ENCODE data around the gene CLIC5.
"Not testable (repeated sequence)": the region's sequence is repeated elsewhere in the genome, so short reads cannot be mapped to it uniquely, and the experiment has no call there.

The CLIC5 gene

DNA sequence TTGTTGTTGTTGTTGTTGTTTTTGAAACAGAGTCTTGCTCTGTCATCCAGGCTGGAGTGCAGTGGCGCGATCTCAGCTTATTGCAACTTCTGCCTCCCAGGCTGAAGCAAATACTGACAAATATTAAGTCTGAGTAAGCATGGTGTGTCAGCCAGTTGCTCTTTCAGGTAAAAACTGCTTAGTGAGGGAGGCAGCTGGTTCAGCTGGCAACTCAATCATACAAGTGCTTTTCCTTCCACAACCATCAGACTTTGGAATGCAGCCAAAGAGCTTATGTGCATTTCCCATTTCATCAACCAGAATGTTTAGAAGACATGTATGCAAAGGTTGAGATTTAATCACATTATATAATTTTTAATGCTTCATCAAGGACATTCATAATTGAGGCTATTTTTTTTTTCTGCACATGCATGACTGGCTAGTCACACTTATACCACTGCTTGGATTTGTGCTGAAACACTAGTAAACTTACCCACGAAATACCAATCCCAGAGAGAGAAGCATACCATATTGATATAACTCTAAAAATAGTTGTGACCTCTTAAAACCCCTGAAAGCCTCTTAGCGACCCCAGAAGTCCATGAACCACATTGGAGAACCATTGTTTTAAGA lies 56.0 kb downstream of the CLIC5 start:
- DNase-seq: peak; percentile 14

DNA sequence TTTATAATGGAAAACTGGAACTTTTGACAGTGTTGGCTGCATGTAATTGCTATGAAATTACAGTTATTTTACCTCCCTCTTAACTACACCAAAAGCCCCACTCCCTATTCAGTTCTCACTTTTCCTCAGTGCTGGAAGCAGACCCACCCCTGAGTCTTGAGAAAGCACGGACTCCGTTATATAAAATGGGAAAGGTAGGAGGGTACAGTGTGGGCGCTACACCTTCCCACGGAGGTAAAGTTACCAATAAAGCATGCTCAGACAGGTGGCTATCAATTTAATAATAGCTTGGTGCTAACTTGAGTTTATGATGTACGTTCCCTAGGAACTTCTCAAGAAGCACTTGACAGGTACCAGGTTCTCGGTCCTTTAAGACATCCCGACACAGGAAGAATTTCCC lies 59.0 kb downstream of the CLIC5 start:
- no peak for DNase-seq

GRCh38 chr6:45956176-45956575 lies 59.5 kb downstream of the CLIC5 start:
- DNase-seq: no peak

DNA sequence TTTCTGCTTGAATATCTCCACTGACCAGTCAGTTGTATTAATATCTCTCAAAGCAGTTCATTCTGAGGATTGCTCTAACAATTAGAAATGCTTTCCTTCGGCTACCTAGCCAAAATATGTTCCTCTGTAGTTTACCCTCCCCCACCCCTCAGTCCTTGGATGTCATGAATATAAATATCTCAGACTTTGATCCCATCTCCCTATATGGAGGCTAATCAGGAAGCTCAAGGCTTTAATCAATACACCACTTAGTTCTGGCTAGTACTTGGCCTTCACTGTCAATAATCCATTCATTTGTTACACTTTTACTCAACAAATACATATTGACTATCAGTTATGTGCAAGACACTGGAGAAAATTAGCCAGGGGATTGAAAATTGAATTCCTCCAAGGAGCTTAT lies 60.1 kb downstream of the CLIC5 start:
- DNase-seq: no peak

DNA sequence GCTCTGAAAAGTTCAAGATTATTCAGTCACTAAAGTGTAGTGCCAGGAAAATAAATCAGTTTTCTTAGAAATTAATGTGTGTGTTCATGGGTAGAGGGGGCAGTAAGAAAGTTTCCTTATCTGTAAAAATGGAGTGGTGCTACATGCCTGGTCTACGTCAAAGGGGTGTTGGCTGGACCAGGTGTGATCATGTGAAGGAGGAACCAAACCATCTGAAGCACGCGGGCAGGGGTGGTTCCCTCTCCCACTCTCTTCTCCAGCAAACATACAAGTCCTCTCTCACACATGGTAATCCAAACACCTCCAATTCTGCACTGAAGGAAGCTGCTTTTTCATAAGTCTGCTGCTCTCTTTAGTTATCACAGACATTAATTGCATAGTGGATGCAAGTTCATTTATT lies 63.1 kb downstream of the CLIC5 start:
- DNase-seq: no peak

DNA sequence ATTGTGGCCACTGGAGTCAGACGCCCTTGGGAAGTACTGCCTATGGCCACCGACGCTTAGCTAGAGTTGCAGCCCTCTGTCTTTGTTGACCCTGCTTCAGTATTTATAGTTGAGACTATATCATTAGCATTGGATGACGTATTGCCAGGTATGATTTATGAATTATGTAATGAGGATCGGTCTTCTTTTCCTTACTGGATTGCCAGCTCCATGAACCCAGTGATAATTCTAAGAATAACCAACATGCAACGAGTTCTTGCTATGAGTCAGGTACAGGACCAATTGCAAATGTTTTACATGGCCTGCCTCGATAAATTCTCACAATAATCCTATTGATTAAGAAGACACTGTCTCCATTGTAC lies 63.5 kb downstream of the CLIC5 start:
- no peak for DNase-seq

GRCh38 chr6:45951321-45952167 lies 64.1 kb downstream of the CLIC5 start:
- DNase-seq: no peak

DNA sequence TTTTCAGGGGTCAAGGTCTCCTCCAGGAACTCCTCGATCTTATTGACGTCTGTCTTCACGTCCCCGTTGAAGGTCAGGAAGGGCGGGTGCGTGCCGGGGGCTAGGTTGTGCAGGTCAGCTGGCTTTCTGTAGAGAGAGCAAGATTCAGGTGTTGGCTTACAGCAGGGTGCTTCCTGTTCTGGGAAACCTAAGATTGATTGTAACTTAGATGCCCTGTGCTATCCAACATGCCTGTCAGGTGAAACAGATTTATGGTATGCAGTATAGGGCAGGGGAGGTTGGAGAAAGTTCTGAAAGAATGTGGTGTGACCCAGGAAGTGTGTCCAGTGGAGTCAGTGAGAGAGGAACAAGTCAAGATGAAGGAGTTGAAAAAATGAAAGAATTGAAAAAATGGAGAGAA lies 66.4 kb downstream of the CLIC5 start:
- no peak for DNase-seq

- no peak for DNase-seq
Observed at GRCh38 chr6:45947807-45948206, 67.9 kb downstream of the CLIC5 start.

- no peak for DNase-seq
Observed at GRCh38 chr6:45946887-45947286, 68.8 kb downstream of the CLIC5 start.

GRCh38 chr6:45946352-45946751 lies 69.3 kb downstream of the CLIC5 start:
- no peak for DNase-seq

DNA sequence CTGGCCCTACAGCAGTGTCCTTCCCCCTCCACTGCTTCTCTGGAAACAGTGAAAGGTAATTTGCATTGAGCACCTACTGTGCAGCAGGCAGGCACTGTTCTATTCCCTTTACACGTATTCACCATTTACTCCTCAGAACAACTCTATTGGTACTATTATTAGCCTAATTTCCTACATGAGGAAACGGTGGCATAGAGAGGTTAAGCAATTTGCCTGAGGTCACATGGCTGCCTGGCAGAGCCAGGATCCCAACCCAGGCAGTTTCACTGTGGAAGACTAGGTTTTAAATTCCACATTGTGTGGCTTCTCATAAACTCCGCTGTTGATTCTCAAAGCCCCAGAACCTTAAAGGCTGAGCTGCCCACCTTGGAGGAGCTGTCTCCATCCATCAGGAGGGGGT lies 72.7 kb downstream of the CLIC5 start:
- no peak for DNase-seq

GRCh38 chr6:45933855-45934254 lies 81.8 kb downstream of the CLIC5 start:
- DNase-seq: no peak

- DNase-seq: no peak
Observed at GRCh38 chr6:45931232-45931631, 84.4 kb downstream of the CLIC5 start.

DNA sequence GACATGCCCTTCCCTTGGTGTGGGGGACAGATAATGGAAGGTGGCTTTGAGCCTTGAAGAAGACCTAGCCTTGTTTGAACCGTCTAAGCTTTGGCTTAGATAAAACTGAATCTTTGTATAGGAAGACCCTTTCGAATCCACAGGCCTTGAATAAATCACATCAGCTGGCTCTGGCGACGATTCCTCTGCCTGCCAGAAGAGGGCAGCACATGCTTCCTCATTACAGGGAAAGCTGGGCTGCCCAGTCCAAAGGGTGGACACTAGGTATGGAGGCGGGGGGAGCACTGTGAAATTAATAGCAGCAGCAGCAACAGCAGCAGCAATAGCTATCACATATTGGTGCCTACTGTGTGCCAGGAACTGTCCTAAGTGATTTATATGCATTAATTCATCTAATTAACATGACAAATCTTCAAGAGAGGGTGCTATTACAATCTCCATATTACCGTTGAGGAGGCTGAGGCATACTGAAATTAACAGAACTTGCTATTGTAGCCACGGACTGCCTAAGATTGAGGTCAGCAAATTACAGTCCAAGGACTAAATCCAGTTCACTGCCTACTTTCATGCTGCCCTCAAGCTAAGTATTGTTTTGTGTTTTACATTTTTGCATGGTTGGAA lies 85.1 kb downstream of the CLIC5 start:
- DNase-seq: no peak

DNA sequence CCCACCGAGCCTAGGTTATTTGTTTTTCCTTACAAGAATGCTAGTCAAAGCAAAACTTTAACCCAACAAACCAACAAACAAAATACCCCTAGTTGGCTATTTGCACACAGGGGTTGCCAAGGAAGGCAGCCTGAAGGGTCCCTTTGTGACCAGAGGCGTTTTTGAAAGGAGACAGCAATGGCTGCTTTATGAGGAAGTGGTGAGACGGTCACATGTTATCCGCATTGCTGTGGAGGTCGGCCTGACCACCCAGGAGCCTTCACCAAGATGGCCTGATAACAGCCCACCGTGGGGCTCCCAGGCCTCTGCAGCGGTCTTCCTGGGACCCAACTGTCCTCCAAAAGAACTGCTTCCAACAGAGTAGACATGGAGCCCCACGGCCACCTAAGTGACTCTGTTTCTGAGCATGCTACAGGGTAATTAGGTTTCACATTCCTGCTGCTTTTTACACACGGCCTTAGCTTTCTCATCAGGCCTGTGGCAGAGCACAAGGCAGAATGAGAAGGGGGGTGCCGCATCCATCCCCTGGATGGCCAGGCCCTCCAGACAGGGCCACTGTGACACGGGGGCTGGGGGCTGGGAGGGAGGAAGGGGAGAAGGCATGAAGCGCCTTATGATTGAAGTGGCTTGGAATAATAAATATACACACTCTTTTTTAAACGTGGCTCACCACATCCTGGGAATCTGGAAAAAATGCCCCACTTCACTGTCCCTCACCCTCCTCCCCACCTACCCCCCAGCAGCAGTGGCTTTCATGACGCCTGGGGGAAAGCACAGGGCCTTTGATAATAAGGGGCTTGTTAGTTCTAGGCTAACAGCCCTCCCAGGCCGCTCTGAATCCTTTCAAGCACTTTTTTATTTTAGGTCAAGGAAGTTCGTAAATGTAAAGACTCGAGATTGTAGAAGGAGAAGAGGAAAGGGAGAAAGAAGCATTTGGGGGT lies 86.0 kb downstream of the CLIC5 start:
- DNase-seq: no peak

- no peak for DNase-seq
Observed at GRCh38 chr6:45928721-45929305, 86.8 kb downstream of the CLIC5 start.

GRCh38 chr6:45927421-45928320 lies 88.0 kb downstream of the CLIC5 start:
- no peak for DNase-seq

DNA sequence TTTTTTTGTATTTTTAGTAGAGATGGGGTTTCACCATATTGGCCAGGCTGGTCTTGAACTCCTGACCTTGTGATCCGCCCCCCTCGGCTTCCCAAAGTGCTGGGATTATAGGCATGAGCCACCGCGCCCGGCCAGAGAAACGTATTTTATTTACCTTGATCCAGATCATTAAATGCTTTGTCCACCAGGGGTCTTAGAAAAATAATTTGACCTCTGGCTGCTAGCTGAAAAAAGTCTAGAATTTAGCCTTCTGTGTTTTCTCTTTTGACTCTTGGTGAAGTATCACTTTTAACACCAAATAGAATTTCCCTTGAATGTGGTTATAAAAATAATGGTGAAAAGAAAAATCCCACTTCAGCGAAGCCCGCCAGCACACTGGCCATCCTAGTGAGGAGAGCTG lies 89.2 kb downstream of the CLIC5 start:
- DNase-seq: not testable (repeated sequence)

DNA sequence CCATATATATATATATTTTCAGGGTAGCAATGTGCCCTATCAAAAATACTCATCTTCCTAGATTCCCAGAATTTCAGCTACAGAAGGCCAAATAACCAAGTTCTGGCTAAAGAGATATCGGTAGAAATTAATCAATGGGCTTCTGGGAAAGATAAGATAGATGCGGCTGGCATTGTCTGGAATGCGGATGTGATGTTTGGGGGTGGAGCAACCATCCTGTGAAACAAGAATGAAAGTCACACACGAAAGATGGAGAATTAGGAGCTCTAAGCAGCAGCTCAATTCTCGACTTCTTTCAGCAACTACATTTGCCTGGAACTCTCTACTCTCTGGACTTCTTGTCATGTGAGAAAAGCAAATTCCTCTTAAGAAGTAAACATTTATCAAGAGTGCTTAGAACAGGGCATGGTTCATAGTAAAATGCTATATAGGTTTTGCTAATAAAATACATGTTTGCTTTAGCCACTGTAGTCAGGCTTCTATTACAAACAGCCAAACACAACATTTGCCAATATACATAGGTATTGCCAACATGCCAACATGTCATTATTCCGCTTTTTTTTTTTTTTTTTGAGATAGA lies 90.8 kb downstream of the CLIC5 start:
- DNase-seq: no peak

DNA sequence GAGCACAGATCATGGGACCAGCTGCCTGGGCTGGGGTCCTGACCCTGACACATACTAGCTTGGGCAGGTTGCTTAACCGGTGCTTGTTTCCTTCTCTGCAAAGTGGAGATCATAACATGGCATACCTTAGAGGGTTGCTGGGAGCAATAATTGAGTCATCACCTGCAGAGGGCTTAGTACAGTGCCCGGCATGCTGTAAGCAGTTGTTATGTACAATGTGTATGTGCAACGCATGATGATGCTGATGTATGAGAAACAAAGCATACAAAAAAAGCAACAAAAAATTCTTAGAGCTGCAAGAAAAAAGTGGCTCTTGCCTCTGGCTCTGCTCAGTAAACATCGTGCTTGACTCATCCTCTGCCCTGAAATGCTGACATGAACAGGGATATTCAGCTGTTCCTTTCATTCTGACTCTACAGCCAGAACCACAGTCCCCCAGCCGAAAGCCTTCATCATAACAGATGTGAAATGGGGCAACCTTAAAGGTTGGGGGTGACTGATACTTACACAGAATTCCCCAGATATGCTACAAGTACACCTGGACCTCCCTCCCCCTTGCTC lies 91.7 kb downstream of the CLIC5 start:
- DNase-seq: no peak

Data from NCI-H187 treated with DMSO at 0.1 percent for 48 hours (cell line).